HG03039 (cell line): ENCODE data around the gene TSC22D3.

Experiments used
- ATAC-seq: cut with Tn5 transposase; IDR thresholded peaks from one replicate; pipeline ENCODE4 v1.9.1; 2021; ENCODE audit warnings: mild to moderate bottlenecking, moderate library complexity; ENCODE audit not compliant: unreplicated experiment

The TSC22D3 gene

DNA sequence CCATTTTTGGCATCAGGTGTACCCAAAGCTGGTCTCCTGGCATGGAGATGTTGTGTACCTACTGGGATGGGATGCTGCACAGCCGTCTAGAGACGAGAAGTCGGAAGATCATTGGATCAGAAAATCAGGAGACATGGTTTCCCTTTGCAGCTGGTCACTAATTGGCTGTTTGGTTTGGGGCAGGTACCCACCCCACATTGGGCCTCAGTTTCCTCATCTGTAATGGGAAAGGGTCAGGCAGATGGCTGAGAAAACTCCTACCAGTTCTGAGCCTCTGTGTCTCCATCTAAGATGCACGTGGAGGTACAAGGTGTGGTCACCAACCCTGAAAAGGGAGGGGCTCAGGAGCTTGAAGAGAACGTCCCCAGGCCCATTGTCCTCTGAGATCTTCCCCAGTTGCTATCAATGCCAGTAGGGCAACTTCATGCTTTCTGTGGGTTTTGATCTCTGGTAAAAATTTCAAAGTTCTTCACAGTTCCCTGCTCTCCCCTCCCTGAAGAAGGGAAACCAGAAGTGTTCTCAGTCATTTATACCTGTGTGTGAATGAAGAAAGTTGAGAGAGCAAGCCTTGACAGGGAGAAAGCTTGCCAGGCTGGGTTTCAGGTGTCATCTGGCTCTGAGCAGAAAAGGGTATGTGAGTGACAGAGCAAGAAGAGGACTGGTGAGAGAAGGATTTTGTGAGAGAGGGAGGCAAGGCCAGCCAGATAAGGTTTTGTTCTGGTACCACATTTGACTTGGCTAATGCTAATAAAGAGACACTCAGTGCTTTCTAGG lies 15.1 kb downstream of the TSC22D3 start:
- ATAC-seq = no peak

DNA sequence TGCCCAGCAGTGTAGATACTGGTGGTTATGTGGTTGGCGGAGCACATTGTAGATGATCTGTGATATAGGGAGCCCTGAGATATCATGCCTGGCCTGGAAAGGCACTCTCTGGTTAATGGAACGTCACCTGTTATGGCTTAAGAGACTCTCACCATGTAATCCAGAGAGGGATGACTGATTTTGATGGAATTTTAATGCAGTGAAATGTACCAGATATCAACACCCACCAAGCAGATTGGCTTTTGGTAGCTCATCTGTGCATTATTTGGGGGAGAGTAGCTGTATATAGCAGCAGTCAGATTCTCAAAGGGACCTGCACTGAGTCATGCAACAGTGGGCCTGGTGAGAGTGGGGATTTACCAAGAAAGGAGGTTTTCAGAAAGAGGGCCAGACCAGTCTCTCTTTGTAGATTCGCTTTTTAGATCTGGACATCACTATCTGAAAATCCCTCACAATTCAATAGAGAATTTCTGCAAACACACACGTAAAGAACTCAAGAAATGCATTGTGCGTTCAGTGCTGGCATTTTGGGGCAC lies 17.3 kb downstream of the TSC22D3 start:
- no peak for ATAC-seq

DNA sequence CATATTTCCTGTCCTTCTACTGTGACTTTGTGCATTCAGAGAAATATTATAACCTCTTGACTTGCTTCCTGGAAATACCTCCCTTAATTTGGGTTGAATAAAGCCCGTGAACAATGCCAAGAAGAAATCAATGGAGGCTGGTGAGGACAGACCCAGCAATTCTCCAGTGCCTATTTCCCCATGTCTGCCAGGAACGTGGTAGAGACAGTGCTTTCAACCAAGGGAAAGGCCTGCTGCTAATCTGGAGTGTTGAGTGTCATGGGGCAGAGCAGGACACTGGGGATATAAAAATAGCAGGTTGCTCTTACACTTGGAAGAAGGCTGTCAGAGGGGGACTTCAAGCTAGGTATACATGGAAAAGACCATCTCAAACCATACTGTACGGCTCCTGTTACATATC lies 19.9 kb downstream of the TSC22D3 start:
- no peak for ATAC-seq

DNA sequence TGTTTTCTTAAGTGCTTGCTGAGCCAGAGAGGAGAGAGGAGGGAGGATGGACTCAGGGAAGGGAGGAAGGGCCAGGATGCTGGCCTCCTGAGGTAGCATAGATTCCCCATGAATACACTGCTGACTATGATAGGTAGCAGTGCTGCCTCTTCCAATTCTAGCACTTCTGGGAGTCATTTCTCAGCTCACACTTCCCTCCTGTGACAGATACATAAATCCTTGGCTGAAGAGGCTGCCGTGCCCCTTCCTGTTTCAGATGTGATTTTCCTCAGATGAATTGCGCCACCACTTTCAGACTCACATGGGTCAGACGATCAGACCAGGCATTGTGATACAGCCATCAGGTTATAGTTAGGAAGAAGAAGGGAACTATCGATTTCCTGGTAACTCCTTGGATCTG lies 22.4 kb downstream of the TSC22D3 start:
- ATAC-seq = no peak

DNA sequence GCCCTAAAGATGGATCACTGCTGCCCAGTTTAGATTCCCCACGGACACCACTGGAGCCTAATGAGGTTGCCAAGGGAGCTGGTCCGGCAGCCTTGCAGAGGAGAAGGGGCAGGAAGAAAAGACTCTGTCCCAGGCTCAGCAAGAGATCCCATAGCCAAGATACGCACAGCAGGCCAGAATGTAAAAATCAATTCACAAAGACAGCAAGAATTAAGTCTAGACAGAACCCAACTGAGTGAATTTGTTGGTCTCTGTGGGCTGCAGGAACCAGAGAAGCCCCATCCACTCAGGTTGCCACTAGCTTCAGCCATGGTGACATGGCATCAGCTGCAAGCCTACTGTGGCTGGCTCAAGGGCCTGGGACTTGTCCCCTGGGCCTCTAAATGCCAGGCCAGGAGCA lies 22.9 kb downstream of the TSC22D3 start:
- ATAC-seq = no peak

DNA sequence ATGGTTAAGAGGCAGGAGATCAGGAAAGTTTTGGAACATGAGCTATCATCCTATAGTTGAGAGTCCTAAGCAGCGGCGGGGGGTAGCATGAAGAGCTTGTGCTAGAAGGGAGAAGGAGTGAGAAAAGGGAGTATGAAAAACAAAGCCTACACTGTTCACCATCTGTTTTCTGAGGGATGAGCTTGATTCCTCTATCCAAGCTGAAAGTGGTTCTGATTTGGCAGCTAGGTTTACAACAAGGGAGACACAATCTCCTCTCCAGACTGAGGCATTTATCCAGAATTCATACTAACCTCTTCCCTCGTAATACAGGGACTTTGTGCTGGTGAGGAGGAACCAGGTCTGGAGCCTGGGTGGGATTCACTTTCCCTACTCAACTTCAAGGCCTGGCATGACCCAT lies 23.5 kb downstream of the TSC22D3 start:
- no peak for ATAC-seq

DNA sequence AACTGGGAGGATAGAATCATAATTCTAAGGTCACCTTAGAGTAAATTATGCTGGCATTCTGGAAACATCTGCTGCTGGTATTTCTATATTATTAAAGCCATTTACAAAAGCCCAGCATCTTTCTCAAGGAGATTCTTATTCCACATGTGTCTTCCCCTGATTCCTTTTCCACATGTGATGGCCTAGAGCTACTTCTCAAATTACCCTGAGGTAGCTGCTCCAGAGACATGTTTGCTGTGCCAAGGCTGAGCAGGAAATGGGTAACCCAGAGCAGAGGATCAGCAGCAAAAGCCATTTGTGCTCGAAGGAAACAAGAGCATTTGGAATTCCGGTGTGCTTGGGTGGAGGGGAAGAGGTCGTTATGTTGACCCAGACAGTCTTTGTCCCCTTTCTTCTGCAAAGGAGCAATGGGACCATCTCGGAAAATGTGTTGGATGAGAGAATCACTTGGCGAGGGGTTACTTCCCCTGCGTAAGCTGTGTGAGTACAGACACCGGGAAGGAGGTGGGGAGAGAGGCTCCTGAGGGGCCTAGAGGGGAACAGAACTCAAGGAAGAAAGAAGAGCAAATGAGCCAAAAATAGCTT lies 24.6 kb downstream of the TSC22D3 start:
- ATAC-seq = no peak

DNA sequence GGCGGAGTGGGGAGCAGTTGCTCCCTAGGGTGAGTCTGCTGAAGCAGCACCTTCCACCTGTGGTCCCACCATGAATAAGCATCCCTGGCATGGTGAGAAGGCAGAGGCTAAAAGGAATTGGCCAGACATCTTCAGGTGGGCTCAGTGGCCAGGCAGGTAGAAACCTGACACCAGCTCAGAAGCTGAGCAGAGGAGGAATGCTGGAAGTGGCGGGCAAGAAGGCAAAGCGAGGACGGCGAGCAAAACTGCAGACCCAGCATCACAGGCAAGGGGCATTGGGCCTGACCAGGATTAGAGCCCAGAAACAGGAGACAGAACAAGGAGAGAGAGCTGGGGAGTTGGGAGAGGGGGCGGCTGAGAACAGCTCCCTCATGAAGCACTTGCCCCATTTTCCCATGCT lies 25.3 kb downstream of the TSC22D3 start:
- ATAC-seq = no peak

DNA sequence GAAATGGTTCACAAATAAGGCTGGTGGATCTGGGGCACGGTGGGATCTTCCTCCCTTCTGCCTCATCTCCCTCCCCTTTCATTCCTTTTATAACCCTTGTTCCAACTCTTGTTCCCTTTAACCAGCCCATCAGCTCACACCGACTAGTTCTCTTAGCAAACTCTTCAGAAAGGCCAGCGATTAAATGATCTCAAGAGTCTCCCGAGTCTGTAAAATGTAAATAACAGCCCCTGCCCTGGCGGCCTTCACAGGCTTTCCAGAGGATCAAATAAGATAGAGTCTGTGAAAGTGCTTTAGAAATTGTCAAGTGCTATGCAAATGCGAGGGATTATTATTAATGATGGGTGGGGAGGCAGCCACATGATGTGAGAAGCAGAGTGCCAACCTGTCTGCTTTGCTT lies 27.1 kb downstream of the TSC22D3 start:
- ATAC-seq = no peak

DNA sequence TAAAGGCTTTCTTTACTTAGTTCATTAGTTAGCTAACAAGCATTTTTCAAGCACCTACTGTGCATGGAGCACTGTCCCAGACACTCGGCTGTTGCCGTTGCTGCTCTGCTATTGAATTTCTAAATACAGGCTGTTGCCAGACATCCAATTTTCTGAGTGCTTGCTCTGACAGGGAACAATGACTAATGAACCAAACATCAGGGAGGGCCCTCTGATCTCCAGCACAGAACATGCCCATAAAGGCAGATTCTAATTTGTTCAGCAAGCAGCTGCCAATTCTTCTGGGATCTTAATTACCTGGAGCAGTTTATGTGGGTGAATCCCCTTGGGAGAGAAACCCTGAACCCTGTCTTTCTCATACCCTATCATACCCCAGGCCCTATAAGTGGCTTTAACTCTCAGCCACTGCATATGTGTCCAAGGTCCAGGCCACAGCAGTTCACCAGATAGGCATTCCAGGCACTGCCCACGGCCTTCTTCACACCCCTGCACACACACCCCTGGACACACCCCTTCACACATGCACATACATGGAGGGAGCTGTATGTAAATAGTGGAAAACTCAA lies 27.9 kb downstream of the TSC22D3 start:
- ATAC-seq = no peak

DNA sequence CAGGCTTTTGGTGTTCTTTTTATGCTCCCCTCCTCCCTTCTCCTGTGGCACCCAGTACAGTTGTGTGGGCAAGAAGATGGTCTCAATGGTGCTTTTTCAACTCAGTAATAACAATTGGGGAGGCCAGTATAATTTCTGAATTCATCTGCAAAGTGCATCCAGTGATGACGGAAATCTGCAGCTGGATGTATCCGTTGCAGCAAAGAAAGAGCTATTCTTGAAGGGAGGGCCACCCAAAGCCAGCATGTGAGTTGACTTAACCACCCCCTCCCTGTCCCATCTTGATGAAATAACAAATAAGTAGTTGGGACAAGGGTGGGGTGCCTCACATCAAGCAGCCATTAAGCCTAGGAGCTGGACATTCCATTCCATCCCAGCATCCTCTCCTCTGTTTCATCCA lies 30.7 kb downstream of the TSC22D3 start:
- no peak for ATAC-seq

DNA sequence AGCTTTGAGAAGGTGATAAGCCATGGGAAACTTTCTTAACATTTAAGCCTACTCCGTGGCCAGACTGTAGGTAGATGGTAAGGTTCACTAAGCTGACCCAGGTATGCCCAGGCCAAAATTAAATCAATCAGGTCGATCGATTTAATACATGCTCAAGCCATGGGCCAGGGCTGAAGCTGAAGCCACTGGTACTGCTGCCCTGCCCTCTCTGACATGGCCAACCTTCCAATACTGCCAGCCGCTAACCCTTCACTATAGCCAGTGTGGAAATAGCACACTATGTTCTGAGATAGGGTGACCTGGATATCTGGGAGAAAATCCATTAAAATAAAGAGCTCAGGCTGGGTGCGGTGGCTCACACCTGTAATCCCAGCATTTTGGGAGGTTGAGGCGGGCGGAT lies 31.6 kb downstream of the TSC22D3 start:
- no peak for ATAC-seq

DNA sequence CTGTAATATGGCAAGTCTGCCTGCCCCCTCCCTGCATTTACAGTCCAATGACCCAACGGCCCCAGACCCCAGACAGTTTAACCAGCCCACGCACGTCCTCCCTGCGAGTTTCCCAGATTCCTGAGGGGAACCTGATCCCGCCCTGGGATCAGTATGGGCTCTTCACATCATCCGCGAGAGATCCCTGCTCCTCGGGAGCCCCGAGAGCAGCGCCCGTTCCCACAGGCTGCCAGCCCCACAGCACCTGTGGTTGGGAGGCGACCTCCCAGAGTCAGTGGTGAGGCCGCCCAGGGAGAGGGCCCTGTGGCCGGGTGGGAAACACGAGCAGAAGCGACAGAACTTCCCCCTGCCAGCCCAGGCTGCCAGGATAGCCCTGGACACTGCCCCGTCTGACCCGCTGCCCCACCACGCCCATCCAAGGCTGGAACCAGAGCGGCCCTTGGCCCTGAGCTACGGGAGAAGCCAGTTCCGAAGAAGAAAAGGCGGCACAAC lies 32.8 kb downstream of the TSC22D3 start:
- no peak for ATAC-seq

DNA sequence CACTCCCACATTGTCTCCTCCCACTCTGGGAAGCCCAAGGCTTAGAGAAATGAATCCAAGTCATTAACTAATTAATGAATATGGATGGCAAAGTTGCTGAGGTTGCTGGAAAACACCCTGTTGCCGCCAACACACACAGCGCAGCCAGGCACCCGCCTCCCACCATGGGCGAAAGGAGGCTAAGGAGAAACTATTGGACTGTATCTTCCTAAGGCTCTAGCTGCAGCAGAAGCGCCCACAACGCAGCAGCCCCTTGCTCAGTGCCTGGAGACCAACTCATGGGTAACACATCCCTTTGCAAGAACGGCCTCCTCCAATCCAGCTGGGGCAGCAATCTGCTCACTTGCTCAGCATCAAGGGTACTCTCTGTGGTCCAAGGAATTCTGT lies 34.2 kb downstream of the TSC22D3 start:
- peak; percentile 13 for ATAC-seq

DNA sequence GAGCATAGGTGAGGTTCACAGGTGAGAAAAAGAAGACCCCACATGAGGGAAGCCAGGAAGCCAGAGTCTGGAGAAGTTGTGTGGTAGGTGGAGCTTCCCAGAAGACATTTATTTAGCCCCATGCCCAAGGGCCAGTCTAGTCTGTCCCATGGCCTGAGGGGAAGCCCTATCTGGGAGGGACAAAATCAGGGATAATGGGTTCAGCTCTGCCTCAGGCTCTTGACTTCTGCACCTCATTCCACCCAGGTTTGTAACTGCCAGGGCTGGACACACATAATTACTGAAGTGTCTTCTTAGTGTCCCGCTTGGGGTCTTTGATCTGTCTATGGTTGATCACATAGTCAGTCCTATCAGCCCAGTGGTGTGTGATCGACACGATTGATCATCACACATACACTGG lies 36.0 kb downstream of the TSC22D3 start:
- no peak for ATAC-seq

DNA sequence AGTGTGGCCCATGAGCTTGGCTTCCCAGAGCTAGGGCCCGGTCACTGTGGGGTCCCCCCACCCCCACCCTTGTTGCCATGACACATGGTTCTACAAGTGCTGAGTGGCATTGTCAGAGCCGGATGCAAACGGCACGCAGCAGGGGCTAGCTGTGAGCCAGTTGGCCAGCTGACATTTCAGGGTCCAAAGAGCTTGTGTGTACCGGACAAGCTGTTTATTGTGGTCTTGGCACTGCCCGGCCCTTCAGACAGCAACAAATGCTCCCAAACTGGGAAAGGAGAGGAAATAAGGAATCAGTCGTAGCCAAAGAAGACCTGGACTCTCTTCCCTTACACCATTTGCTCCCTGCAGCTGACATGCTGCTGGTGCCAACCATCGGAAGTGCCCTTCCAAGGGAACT lies 36.8 kb downstream of the TSC22D3 start:
- ATAC-seq = no peak

DNA sequence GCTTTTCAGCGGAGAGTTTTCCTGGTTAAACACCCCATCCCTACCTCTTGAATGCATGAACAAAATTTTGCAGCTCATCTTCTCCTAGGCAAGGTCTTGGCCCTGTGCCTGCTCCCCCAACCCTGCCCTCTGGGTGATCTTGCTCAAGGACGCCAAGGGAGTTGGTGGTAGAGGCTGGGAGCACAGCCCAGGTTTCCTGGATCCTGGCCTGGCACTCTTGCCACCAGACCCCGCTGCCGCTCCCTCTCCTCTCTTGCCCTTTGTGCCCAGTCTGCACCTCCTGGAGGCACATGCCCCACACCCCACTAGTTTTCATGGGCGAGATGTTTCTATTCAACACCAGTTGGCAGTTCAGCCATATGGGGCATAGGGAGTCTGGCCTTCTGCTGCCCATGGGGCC lies 37.3 kb downstream of the TSC22D3 start:
- ATAC-seq = no peak

DNA sequence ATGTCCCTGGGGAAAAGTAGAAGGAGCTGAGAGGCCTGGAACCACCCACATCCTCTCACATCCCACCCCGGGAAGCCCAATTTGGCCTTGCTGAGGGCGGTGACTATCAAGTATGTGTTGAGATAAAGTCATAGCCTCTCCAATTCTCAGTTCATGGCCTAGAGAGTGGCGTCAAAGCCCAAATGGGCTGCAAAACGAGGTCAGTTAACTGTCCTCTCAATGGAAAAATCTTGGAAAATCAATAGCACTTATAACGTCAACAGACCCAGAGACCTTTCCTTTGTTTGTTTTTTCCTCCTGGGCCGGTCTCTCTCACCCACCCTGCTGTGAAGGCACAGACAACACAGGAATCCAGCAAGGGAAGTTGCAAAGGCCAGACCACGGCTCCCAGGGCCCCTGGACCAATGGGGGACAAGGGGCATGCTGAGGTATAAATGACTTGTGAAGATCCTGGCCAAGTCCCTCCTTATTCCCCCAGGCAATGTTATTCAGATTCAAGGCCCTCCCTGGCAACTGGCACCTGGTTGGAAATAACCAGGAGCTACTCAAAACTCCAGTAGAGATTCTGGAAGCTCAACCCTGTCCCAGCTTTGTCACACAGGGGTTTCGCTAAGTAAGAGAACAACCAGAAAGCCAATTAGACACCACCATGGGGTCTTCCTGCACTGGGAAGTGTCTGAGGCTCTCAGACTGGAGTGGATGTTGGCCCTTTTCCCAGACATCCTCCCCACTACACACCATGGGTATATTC lies 38.6 kb downstream of the TSC22D3 start:
- ATAC-seq = no peak

DNA sequence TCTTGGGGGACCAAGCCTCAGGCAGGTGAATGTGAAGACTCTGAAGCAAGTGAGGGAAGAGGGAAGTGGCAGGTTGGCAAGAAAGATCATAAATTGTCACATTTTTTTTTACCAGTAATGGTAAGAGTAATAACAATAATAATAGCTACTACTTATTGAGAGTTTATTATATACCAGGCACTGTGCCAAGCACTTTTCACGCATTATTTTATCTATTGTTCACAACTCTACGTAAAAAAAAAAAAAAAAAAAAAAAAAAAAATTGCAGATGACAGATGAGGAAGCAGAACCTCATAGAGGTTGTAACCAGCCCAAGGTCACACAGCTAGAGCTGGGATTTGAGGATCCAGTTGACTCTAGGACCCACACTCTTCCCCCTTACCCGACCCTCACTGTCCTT lies 40.9 kb downstream of the TSC22D3 start:
- no peak for ATAC-seq

DNA sequence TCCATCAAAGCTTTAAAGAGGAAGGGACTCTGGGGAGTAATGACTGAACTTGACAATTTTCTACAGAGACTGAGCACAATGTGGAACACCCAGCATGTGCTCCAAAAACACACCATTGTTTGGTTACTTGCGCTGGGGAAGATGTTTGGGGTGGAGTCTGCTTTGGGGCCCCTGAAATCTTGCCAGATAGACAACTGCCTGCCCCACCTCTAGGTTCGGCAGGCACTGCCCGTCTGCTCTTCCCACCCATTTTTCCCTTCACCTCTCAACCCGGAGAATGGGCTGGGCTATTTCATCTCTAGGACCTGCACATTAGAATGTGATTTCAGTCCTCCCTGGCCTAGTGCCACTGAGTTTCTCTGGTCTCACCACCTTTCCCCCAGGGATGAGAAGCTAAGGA lies 41.9 kb downstream of the TSC22D3 start:
- no peak for ATAC-seq

DNA sequence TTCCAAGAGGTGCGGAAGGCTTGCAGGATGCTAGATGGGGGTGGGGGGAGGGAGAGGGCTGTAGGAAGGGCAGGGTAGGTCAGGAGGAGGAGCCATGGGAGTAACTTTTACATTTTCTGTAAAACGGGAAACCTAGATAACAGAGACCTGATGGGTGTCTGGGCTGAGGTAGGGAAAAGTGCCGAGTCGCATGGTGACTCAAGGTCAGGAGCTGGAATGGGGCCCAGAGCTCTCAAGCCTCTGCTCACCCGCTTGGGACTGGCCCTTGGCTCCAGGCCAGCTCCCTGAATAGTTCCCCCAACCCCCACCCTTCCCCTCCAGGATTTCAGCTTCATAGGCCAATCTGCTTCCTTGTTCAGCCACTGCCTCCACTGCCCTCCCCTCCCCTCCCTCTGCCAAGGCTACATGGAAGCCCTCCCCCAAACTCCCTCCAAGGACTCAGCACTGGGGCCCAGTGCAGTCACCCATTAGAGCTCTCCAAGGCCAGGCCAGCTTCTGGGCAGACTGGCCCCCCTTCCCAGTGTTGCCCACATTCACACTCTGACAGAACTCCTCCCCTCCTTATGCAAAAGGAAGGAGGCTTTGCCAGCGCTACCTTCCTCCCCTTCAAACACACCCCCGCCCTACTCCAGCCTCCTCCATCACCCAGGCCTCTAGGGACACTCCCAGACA lies 43.6 kb downstream of the TSC22D3 start:
- no peak for ATAC-seq
